Heart right ventricle (tissue), 16 donors: ENCODE data around the gene HEPN1. TPM values are rescaled to one million over a fixed set of nuclear protein-coding genes. Genes with fewer than 3 reads are reported as not detected.
"Not testable (repeated sequence)": the region's sequence is repeated elsewhere in the genome, so short reads cannot be mapped to it uniquely, and the experiment has no call there.

Experiments used
- ATAC-seq, 8 donors: fragments of 200-7000 bp; cut with Tn5 transposase; one replicate each; pipeline ENCODE4 v1.9.1; 2020; ENCODE audit warnings: mild to moderate bottlenecking in 8 of 8, moderate library complexity in 8 of 8, moderate number of reproducible peaks in 1 of 8
- DNase-seq, 2 donors: peaks; one replicate each; pipeline ENCODE4 v3.0.0-alpha.2; 2020
- H3K27ac ChIP-seq, 10 donors: fragments of 200-600 bp; sonication (generic) in 2 of 10; one replicate each; pipeline versions ENCODE4 v1.5.0 to v1.8.0; 2020 to 2022; ENCODE audit warnings: mild to moderate bottlenecking in 3 of 10
- H3K27me3 ChIP-seq, 7 donors: fragments of 200-600 bp; one replicate each; pipeline ENCODE4 v1.8.0; 2021 to 2022; ENCODE audit warnings: mild to moderate bottlenecking in 2 of 7
- H3K36me3 ChIP-seq, 9 donors: fragments of 200-600 bp; sonication (generic) in 1 of 9; one replicate each; pipeline versions ENCODE4 v1.5.0 to v1.8.0; 2020 to 2022; ENCODE audit warnings: mild to moderate bottlenecking in 2 of 9
- H3K4me1 ChIP-seq, 9 donors: fragments of 200-600 bp; sonication (generic) in 1 of 9; one replicate each; pipeline versions ENCODE4 v1.5.0 to v1.8.0; 2020 to 2022; ENCODE audit warnings: mild to moderate bottlenecking in 4 of 9
- H3K4me3 ChIP-seq, 10 donors: fragments of 200-600 bp; sonication (generic) in 2 of 10; one replicate each; pipeline versions ENCODE4 v1.5.0 to v1.8.0; 2020 to 2022; ENCODE audit warnings: mild to moderate bottlenecking in 7 of 10, moderate library complexity in 2 of 10
- H3K9me3 ChIP-seq, 11 donors: fragments of 200-600 bp in 10 of 11; sonication (generic) in 2 of 11; one replicate each; pipeline versions ENCODE4 v1.5.0 to v1.8.0; 2013 to 2022; ENCODE audit warnings: mild to moderate bottlenecking in 2 of 11, control low read depth in 1 of 11, moderate library complexity in 1 of 11
- WGBS, 2 donors: extraction: QIAGEN DNeasy Blood & Tissue Kit; methylation state at CpG; one replicate each; pipeline ENCODE4 v1.1.7; 2013; ENCODE audit warnings: inconsistent platforms in 1 of 2; 5-methylcytosine and 5-hydroxymethylcytosine counted together
- intact Hi-C, 10 donors: fragments of 100-400 bp; cut with DNase I; formaldehyde crosslinking; loops; one replicate each; pipeline versions ENCODE4 v1.11.1 to v1.14.2; 2022
- polyA plus RNA-seq, 2 donors: library from polyadenylated mRNA; stranded (reverse); fragments of 200-250 nt; gene quantifications; one replicate each; pipeline ENCODE4 v1.2.3, GENCODE V29; 2013
- total RNA-seq, 10 donors: library from RNA; stranded (reverse); fragmentation: NEBNext Ultra II Directional in 3 of 10; extraction: Animal tissue kit (Norgen Biotek cat#: 25700) in 3 of 10; gene quantifications; one replicate each; pipeline versions ENCODE4 v1.2.1 to v1.2.4, GENCODE V29; 2021 to 2023
- TF ChIP-seq, protein P1 (sequence below), 9 donors: fragments of 200-600 bp; sonication (generic) in 2 of 9; IDR thresholded peaks; one replicate each; pipeline versions ENCODE4 v1.5.0 to v1.8.0; 2021 to 2022; ENCODE audit warnings: antibody characterized with exemption in 9 of 9, mild to moderate bottlenecking in 5 of 9, moderate library complexity in 1 of 9
- donor health status: Arrhythmogenic right ventricular cardiomyopathy.
- donor health status: ischemic (EF 13 %, LVEDD 7.1; RV severe dilation, severe dysfunction).
- donor health status: healthy with polysubstance abuse.
- donor health status: DM: no; HTN: yes; CAD: no.
- donor health status: DM: no; HTN: no; CAD: no.
- donor health status: ischemic (EF 25% LVEDD 6.9; RV normal size, moderate dysfunction).
- donor health status: ischemic (EF 25% LVEDD 5.7; RV mildly dilated, moderate dysfunction).
- donor health status: healthy.
- donor health status: DM: yes; HTN: yes; CAD: no.
- donor health status: Ischemic cardiomyopathy.
- donor health status: ischemic (EF 35%, LVEDD 5.7; RV mildly dilated, moderate dysfunction).
- donor health status: nonischemic (EF 11% LVEDD 7.7; RV severe dilation, severe dysfunction).
- donor health status: DM: yes; HTN: yes; CAD: no.
- donor health status: PGD.
- donor health status: ischemic (EF 29% LVEDD 5.4; RV normal size, mild dysfunction).
- donor health status: nonischemic (EF 23%, LVEDD 6.1; RV moderate dilation, normal function).

HEPN1 gene
- total and polyA plus RNA-seq, 12 donors, result 0.03 TPM; not detected in 11

DNA sequence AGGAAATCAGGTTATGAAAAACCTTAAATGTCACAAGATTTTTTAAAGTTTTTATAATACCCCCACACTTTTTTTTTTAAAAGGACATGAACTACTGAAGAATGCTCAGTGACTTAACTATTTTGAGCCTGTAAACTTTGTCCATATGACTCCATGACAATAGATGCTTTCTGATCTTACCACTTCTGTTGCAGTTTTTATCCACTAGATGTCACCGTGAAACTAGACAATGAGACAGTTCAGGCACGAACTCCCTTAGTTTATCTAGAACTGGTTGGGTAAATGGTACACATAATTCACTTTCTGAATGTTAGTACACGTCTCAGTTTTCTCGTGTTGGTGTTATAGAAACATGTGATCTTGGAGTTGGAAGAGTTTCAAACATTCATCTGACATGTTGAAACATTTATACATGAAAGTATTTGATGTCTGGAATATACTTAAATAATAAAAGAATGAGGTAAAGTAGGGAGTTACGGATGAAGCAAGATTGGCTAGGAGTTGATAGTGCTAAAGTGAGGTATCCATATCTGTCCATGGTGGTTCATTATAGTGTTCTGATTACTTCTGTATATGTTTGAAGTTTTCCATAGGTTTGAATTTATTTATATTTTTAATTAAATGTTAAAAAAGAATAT, 43.0 kb downstream of the HEPN1 start:
- ATAC-seq (peak in 7 of 8 donors; percentile 67 to 87 (median 75)), DNase-seq (peak in 1 of 2 donors; percentile 21)
- WGBS, 2 donors, result 20 to 21% methylated on average over 5 of the region's 5 CpGs
- Histone ChIP-seq H3K4me1 (no peaks in the 10 kb centered on the region), H3K9me3 (peaks cover 0 to 5% (median 0%) of the 10 kb centered on the region in 11 donors), H3K36me3 (peaks cover 0 to 8% (median 0%) of the 10 kb centered on the region in 9 donors), H3K27ac (no peak overlapping the region), H3K27me3 (no peaks in the 10 kb centered on the region), H3K4me3 (no peak overlapping the region)
- TF ChIP-seq, protein P1, sequence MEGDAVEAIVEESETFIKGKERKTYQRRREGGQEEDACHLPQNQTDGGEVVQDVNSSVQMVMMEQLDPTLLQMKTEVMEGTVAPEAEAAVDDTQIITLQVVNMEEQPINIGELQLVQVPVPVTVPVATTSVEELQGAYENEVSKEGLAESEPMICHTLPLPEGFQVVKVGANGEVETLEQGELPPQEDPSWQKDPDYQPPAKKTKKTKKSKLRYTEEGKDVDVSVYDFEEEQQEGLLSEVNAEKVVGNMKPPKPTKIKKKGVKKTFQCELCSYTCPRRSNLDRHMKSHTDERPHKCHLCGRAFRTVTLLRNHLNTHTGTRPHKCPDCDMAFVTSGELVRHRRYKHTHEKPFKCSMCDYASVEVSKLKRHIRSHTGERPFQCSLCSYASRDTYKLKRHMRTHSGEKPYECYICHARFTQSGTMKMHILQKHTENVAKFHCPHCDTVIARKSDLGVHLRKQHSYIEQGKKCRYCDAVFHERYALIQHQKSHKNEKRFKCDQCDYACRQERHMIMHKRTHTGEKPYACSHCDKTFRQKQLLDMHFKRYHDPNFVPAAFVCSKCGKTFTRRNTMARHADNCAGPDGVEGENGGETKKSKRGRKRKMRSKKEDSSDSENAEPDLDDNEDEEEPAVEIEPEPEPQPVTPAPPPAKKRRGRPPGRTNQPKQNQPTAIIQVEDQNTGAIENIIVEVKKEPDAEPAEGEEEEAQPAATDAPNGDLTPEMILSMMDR (IDR thresholded peaks at IDR 0.05), result peak; percentile 28 to 80 (median 72)
- intact Hi-C loops, result loop anchor here in 7 of 10 donors (2.0 to 10.0 kb wide), 8 partner anchors 179 to 913 kb away; no protein-coding TSS in a partner anchor

DNA sequence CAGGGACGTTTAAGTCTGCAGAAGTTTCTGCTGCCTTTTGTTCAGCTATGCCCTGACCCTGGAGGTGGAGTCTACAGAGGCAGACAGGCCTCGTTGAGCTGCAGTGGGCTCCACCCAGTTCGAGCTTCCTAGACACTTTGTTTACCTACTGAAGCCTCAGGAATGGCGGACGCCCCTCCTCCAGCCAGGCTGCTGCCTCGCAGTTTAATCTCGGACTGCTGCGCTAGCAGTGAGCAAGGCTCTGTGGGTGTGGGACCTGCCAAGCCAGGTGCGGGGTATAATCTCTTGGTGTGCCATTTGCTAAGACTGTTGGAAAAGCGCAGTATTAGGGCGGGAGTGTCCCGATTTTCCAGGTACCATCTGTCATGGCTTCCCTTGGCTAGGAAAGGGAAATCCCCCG, 49.1 kb downstream of the HEPN1 start:
- not testable (repeated sequence) for H3K27ac ChIP-seq, DNase-seq, ATAC-seq, H3K4me1 ChIP-seq, H3K36me3 ChIP-seq, H3K27me3 ChIP-seq, H3K4me3 ChIP-seq, H3K9me3 ChIP-seq
- intact Hi-C loops, result loop anchor here in 3 of 10 donors (5.0 to 10.0 kb wide), 6 partner anchors 174 to 907 kb away; no protein-coding TSS in a partner anchor
- WGBS, 2 donors, result 88 to 89% methylated on average over 13 of the region's 13 CpGs

Other genes with a start within 250 kb of the HEPN1 start
- gene SIAE, start 245.5 kb upstream of the HEPN1 start, total RNA-seq, result 10 to 100 TPM; 67.0 to 92.9 (median 74.3) TPM
- gene SIAE, start 245.5 kb upstream of the HEPN1 start, polyA plus RNA-seq, result 10 to 100 TPM; 17.9 to 78.0 TPM
- 1 to 10 TPM in 9 of 10 donors, under 1 TPM in 1; 0.62 to 4.9 (median 2.0) TPM for gene SPA17, start 245.3 kb upstream of the HEPN1 start, total RNA-seq
- 1 to 10 TPM; 4.4 to 4.8 TPM for gene SPA17, start 245.3 kb upstream of the HEPN1 start, polyA plus RNA-seq
- gene NRGN, start 179.3 kb upstream of the HEPN1 start, total RNA-seq, result 1 to 10 TPM; 1.5 to 7.8 (median 4.1) TPM
- 10 to 100 TPM in 1 of 2 donors, 1 to 10 TPM in 1; 7.3 to 26.0 TPM for gene NRGN, start 179.3 kb upstream of the HEPN1 start, polyA plus RNA-seq
- 1 to 10 TPM in 5 of 10 donors, under 1 TPM in 5; 0.72 to 2.2 (median 1.1) TPM for gene VSIG2, start 167.0 kb upstream of the HEPN1 start, total RNA-seq
- 1 to 10 TPM in 1 of 2 donors, under 1 TPM in 1; 0.55 to 2.3 TPM for gene VSIG2, start 167.0 kb upstream of the HEPN1 start, polyA plus RNA-seq
- 10 to 100 TPM; 25.3 to 66.4 (median 44.8) TPM for gene ESAM, start 157.0 kb upstream of the HEPN1 start, total RNA-seq
- gene ESAM, start 157.0 kb upstream of the HEPN1 start, polyA plus RNA-seq, result 10 to 100 TPM; 47.2 to 88.1 TPM
- 1 to 10 TPM; 2.4 to 4.6 (median 3.1) TPM for gene MSANTD2, start 118.8 kb upstream of the HEPN1 start, total RNA-seq
- 10 to 100 TPM in 1 of 2 donors, 1 to 10 TPM in 1; 3.5 to 15.9 TPM for gene MSANTD2, start 118.8 kb upstream of the HEPN1 start, polyA plus RNA-seq
- 1 to 10 TPM; 1.5 to 7.8 (median 3.6) TPM for gene ROBO3, start 53.8 kb upstream of the HEPN1 start, total RNA-seq
- 10 to 100 TPM in 1 of 2 donors, 1 to 10 TPM in 1; 4.9 to 19.8 TPM for gene ROBO3, start 53.8 kb upstream of the HEPN1 start, polyA plus RNA-seq
- gene ROBO4, start 21.4 kb upstream of the HEPN1 start, total RNA-seq, result 10 to 100 TPM; 14.2 to 42.6 (median 22.0) TPM
- gene ROBO4, start 21.4 kb upstream of the HEPN1 start, polyA plus RNA-seq, result 10 to 100 TPM; 17.9 to 39.1 TPM
- 1 to 10 TPM in 1 of 10 donors, under 1 TPM in 7, not detected in 2; 0.12 to 1.3 (median 0.35) TPM for gene HEPACAM, start 16.8 kb downstream of the HEPN1 start, total RNA-seq
- under 1 TPM; 0.22 to 0.52 TPM for gene HEPACAM, start 16.8 kb downstream of the HEPN1 start, polyA plus RNA-seq
- under 1 TPM; 0.07 to 0.83 (median 0.20) TPM for gene CCDC15, start 35.0 kb downstream of the HEPN1 start, total RNA-seq
- gene CCDC15, start 35.0 kb downstream of the HEPN1 start, polyA plus RNA-seq, result under 1 TPM; 0.10 to 0.44 TPM
- gene SLC37A2, start 144.1 kb downstream of the HEPN1 start, total RNA-seq, result 10 to 100 TPM in 1 of 10 donors, 1 to 10 TPM in 7, under 1 TPM in 2; 0.74 to 10.5 (median 1.7) TPM
- under 1 TPM; 0.74 to 0.88 TPM for gene SLC37A2, start 144.1 kb downstream of the HEPN1 start, polyA plus RNA-seq
- gene TMEM218, start 192.4 kb downstream of the HEPN1 start, total RNA-seq, result 1 to 10 TPM; 4.5 to 7.8 (median 6.7) TPM
- 10 to 100 TPM in 1 of 2 donors, 1 to 10 TPM in 1; 7.6 to 17.1 TPM for gene TMEM218, start 192.4 kb downstream of the HEPN1 start, polyA plus RNA-seq
- 1 to 10 TPM; 3.1 to 5.8 (median 4.9) TPM for gene PKNOX2, start 245.5 kb downstream of the HEPN1 start, total RNA-seq
- gene PKNOX2, start 245.5 kb downstream of the HEPN1 start, polyA plus RNA-seq, result 1 to 10 TPM; 2.5 to 3.1 TPM